Neural crest cell (in vitro differentiated cells): ENCODE measurements around the gene MELTF. TPM values are rescaled to one million over a fixed set of nuclear protein-coding genes. Genes with fewer than 3 reads are reported as not detected.

ENCODE experiments used
- DNase-seq: peaks from one replicate; pipeline ENCODE4 v3.0.0; 2021; ENCODE audit warnings: low read depth, mixed read lengths, low spot score
- H3K27ac Mint-ChIP-seq: one replicate; pipeline ENCODE4 v1.8.0; 2021; ENCODE audit warnings: mild to moderate bottlenecking, mixed read lengths; ENCODE audit not compliant: unreplicated experiment
- H3K27me3 Mint-ChIP-seq: 2 replicates; pipeline ENCODE4 v1.8.0; 2021; ENCODE audit warnings: low read depth, mild to moderate bottlenecking, mixed read lengths
- H3K36me3 Mint-ChIP-seq: 2 replicates; pipeline ENCODE4 v1.8.0; 2021; ENCODE audit warnings: low read depth, mild to moderate bottlenecking, mixed read lengths
- H3K4me1 Mint-ChIP-seq: 2 replicates; pipeline ENCODE4 v1.8.0; 2021; ENCODE audit warnings: mixed read lengths
- H3K4me3 Mint-ChIP-seq: one replicate; pipeline ENCODE4 v1.8.0; 2021; ENCODE audit warnings: mild to moderate bottlenecking, mixed read lengths
- H3K9me3 Mint-ChIP-seq: 2 replicates; pipeline ENCODE4 v1.8.0; 2021; ENCODE audit warnings: mixed read lengths
- CTCF ChIP-seq: fragments of 200-600 bp; sonication (generic); conservative IDR thresholded peaks from 2 replicates; pipeline ENCODE4 v1.5.0; 2021; ENCODE audit warnings: antibody characterized with exemption, mild to moderate bottlenecking
- total RNA-seq: library from RNA; stranded (reverse); gene quantifications from 2 replicates; pipeline ENCODE4 v1.2.1, GENCODE V29; 2021

Gene MELTF
- total RNA-seq, 1 donor from 2014 or later, result 3.9 TPM

GRCh38 chr3:197008436-197009209, 21.0 kb downstream of the MELTF start:
- H3K4me3 Mint-ChIP-seq, result no peak overlapping the region
- TF ChIP-seq CTCF, result no peak
- H3K36me3 Mint-ChIP-seq, result no peaks in the 10 kb centered on the region
- no peaks in the 10 kb centered on the region for H3K9me3 Mint-ChIP-seq
- H3K27ac Mint-ChIP-seq, result no peak overlapping the region
- H3K4me1 Mint-ChIP-seq, result peaks cover 19% of the 10 kb centered on the region
- no peaks in the 10 kb centered on the region for H3K27me3 Mint-ChIP-seq
- DNase-seq, result no peak

- Mint-ChIP-seq H3K27me3 (no peaks in the 10 kb centered on the region), H3K36me3 (no peaks in the 10 kb centered on the region), H3K9me3 (no peaks in the 10 kb centered on the region), H3K27ac (peak overlapping the region; percentile 75), H3K4me1 (peaks cover 15% of the 10 kb centered on the region), H3K4me3 (no peak overlapping the region)
- no peak for DNase-seq
- TF ChIP-seq CTCF, result no peak
Measured at GRCh38 chr3:197007953-197008352, 21.7 kb downstream of the MELTF start.

GRCh38 chr3:197007296-197007940, 22.2 kb downstream of the MELTF start:
- Mint-ChIP-seq H3K4me1 (peaks cover 10% of the 10 kb centered on the region), H3K4me3 (no peak overlapping the region), H3K9me3 (no peaks in the 10 kb centered on the region), H3K27ac (peak overlapping the region; percentile 75), H3K27me3 (no peaks in the 10 kb centered on the region), H3K36me3 (no peaks in the 10 kb centered on the region)
- DNase-seq, result no peak
- TF ChIP-seq CTCF, result no peak

GRCh38 chr3:197006860-197007259, 22.8 kb downstream of the MELTF start:
- TF ChIP-seq CTCF, result no peak
- H3K4me3 Mint-ChIP-seq, result no peak overlapping the region
- no peaks in the 10 kb centered on the region for H3K27me3 Mint-ChIP-seq
- H3K36me3 Mint-ChIP-seq, result no peaks in the 10 kb centered on the region
- H3K4me1 Mint-ChIP-seq, result peaks cover 9% of the 10 kb centered on the region
- DNase-seq, result no peak
- H3K27ac Mint-ChIP-seq, result no peak overlapping the region
- no peaks in the 10 kb centered on the region for H3K9me3 Mint-ChIP-seq

GRCh38 chr3:197006446-197006845, 23.2 kb downstream of the MELTF start:
- H3K4me1 Mint-ChIP-seq, result peaks cover 13% of the 10 kb centered on the region
- no peak for TF ChIP-seq CTCF
- no peaks in the 10 kb centered on the region for H3K27me3 Mint-ChIP-seq
- DNase-seq, result no peak
- H3K36me3 Mint-ChIP-seq, result no peaks in the 10 kb centered on the region
- H3K27ac Mint-ChIP-seq, result no peak overlapping the region
- no peaks in the 10 kb centered on the region for H3K9me3 Mint-ChIP-seq
- no peak overlapping the region for H3K4me3 Mint-ChIP-seq
